Endodermal cell (in vitro differentiated cells): ENCODE data around the gene CCDC34. TPM values are rescaled to one million over a fixed set of nuclear protein-coding genes. Genes with fewer than 3 reads are reported as not detected.

ENCODE experiments used
- DNase-seq: peaks from one replicate; pipeline ENCODE4 v3.0.0-alpha.2; 2017
- H3K27ac ChIP-seq: 2 replicates; pipeline ENCODE4 v1.5.1; 2013; ENCODE audit warnings: mild to moderate bottlenecking, low read depth, low read length, moderate library complexity
- H3K27me3 ChIP-seq: 2 replicates; pipeline ENCODE4 v1.6.1; 2013; ENCODE audit warnings: mild to moderate bottlenecking, low read length, moderate library complexity; ENCODE audit not compliant: insufficient read depth, control insufficient read depth, poor library complexity, severe bottlenecking
- H3K36me3 ChIP-seq: 2 replicates; pipeline ENCODE4 v1.7.0; 2013; ENCODE audit warnings: mild to moderate bottlenecking, low read length, moderate library complexity; ENCODE audit not compliant: control insufficient read depth, insufficient read depth
- H3K4me1 ChIP-seq: one replicate; pipeline ENCODE4 v1.7.0; 2013; ENCODE audit warnings: low read length; ENCODE audit not compliant: control insufficient read depth, insufficient read depth
- H3K4me3 ChIP-seq: 2 replicates; pipeline ENCODE4 v1.5.1; 2013; ENCODE audit warnings: mild to moderate bottlenecking, low read length, moderate library complexity
- H3K9ac ChIP-seq: 2 replicates; pipeline ENCODE4 v1.6.1; 2013; ENCODE audit warnings: mild to moderate bottlenecking, low read length, moderate library complexity; ENCODE audit not compliant: poor library complexity, severe bottlenecking; ENCODE audit errors: extremely low read depth
- H3K9me3 ChIP-seq: 2 replicates; pipeline ENCODE4 v1.6.1; 2013; ENCODE audit warnings: mild to moderate bottlenecking, low read length, moderate library complexity; ENCODE audit not compliant: control insufficient read depth
- H3K27ac Mint-ChIP-seq: 2 replicates; pipeline ENCODE4 v1.8.0; 2020; ENCODE audit warnings: mixed read lengths
- H3K27me3 Mint-ChIP-seq: 2 replicates; pipeline ENCODE4 v1.8.0; 2021; ENCODE audit warnings: mild to moderate bottlenecking, mixed read lengths; ENCODE audit not compliant: insufficient read depth
- H3K36me3 Mint-ChIP-seq: 2 replicates; pipeline ENCODE4 v1.8.0; 2020; ENCODE audit warnings: low read depth, mixed read lengths
- H3K4me1 Mint-ChIP-seq: 2 replicates; pipeline ENCODE4 v1.8.0; 2020; ENCODE audit warnings: mixed read lengths
- H3K4me3 Mint-ChIP-seq: 2 replicates; pipeline ENCODE4 v1.8.0; 2020; ENCODE audit warnings: mild to moderate bottlenecking, moderate library complexity, mixed read lengths
- H3K9me3 Mint-ChIP-seq: 2 replicates; pipeline ENCODE4 v1.8.0; 2020; ENCODE audit warnings: mild to moderate bottlenecking, mixed read lengths
- CTCF ChIP-seq: fragments of 200-600 bp; sonication (generic); conservative IDR thresholded peaks from 2 replicates; pipeline ENCODE4 v1.5.0; 2021; ENCODE audit warnings: antibody characterized with exemption, mild to moderate bottlenecking
- WGBS, 2 experiments: methylation state at CpG; one replicate each; pipeline versions ENCODE4 v1.1.5 to v1.1.7; 2013; ENCODE audit warnings: missing lambda C conversion rate in 2 of 2, mixed read lengths in 1 of 2; ENCODE audit not compliant: insufficient coverage in 1 of 2, insufficient read length in 1 of 2; 5-methylcytosine and 5-hydroxymethylcytosine counted together
- total RNA-seq, 2 donors: library from RNA; stranded (reverse); fragmentation: NEBNext Ultra II Directional in 1 of 2; extraction: Animal tissue kit (Norgen Biotek cat#: 25700) in 1 of 2; gene quantifications; 2 replicates in 1 of 2; 3 replicates in 1 of 2; pipeline ENCODE4 v1.2.1, GENCODE V29; 2021

CCDC34 gene
- total RNA-seq, 2 donors from 2014 or later = 26.2 to 38.1 TPM

- no peak for DNase-seq
- H3K27ac Mint-ChIP-seq = peak overlapping the region; percentile 78
These were observed 27.6 kb upstream of the CCDC34 start for GRCh38 chr11:27390318-27391295.

GRCh38 chr11:27388869-27389268 lies 25.9 kb upstream of the CCDC34 start:
- Histone ChIP-seq H3K27ac (no peak overlapping the region), H3K27me3 (no peaks in the 10 kb centered on the region), H3K9ac (no peak overlapping the region), H3K9me3 (no peaks in the 10 kb centered on the region), H3K4me1 (peaks cover 26% of the 10 kb centered on the region), H3K4me3 (no peak overlapping the region), H3K36me3 (peaks cover 55% of the 10 kb centered on the region)
- Mint-ChIP-seq H3K27ac (no peak overlapping the region), H3K4me3 (no peak overlapping the region), H3K36me3 (peaks cover 22% of the 10 kb centered on the region), H3K27me3 (no peaks in the 10 kb centered on the region), H3K4me1 (peaks cover 69% of the 10 kb centered on the region), H3K9me3 (no peaks in the 10 kb centered on the region)
- 100% methylated on average over 1 of the region's 1 CpG; no CpG with 5 or more reads in 1 of the 2 experiments for WGBS, 2 experiments
- TF ChIP-seq CTCF = no peak
- DNase-seq = no peak

More at GRCh38 chr11:27390318-27391295, 27.6 kb upstream of the CCDC34 start:
- no peaks in the 10 kb centered on the region for H3K9me3 ChIP-seq
- H3K9ac ChIP-seq = no peak overlapping the region
- TF ChIP-seq CTCF = peak; percentile 74
- no peak overlapping the region for H3K27ac ChIP-seq
- no peaks in the 10 kb centered on the region for H3K9me3 Mint-ChIP-seq
- H3K27me3 Mint-ChIP-seq = no peaks in the 10 kb centered on the region
- 69 to 88% methylated on average over 3 to 6 of the region's 6 CpGs for WGBS, 2 experiments
- H3K36me3 ChIP-seq = peaks cover 37% of the 10 kb centered on the region
- peaks cover 9% of the 10 kb centered on the region for H3K36me3 Mint-ChIP-seq
- H3K4me1 ChIP-seq = peaks cover 31% of the 10 kb centered on the region
- no peaks in the 10 kb centered on the region for H3K27me3 ChIP-seq
- H3K4me1 Mint-ChIP-seq = peaks cover 84% of the 10 kb centered on the region
- H3K4me3 ChIP-seq = peak overlapping the region; percentile 53
- peak overlapping the region; percentile 22 for H3K4me3 Mint-ChIP-seq

GRCh38 chr11:27388001-27388400 lies 25.0 kb upstream of the CCDC34 start:
- Histone ChIP-seq H3K9ac (no peak overlapping the region), H3K27ac (no peak overlapping the region), H3K4me1 (peaks cover 26% of the 10 kb centered on the region), H3K36me3 (peaks cover 63% of the 10 kb centered on the region), H3K9me3 (no peaks in the 10 kb centered on the region), H3K27me3 (no peaks in the 10 kb centered on the region), H3K4me3 (no peak overlapping the region)
- WGBS, 2 experiments = 29 to 80% methylated on average over 1 of the region's 2 CpGs
- Mint-ChIP-seq H3K27ac (no peak overlapping the region), H3K36me3 (peaks cover 30% of the 10 kb centered on the region), H3K9me3 (no peaks in the 10 kb centered on the region), H3K4me3 (no peak overlapping the region), H3K27me3 (no peaks in the 10 kb centered on the region), H3K4me1 (peaks cover 63% of the 10 kb centered on the region)
- TF ChIP-seq CTCF = no peak
- no peak for DNase-seq
